Activated CD8-positive, alpha-beta T cell treated with anti-CD3 and anti-CD28 coated beads, Interleukin-2, amount 10 ng/mL, durations not matched to agents 7 days and 5 days (primary cell): ENCODE results near the gene ZSCAN26. TPM values are rescaled to one million over a fixed set of nuclear protein-coding genes. Genes with fewer than 3 reads are reported as not detected.

Source experiments
- ATAC-seq: fragments of 150-1000 bp; cut with Tn5 transposase; one replicate; pipeline ENCODE4 v1.10.0; 2021; ENCODE audit warnings: moderate library complexity
- CTCF ChIA-PET: fragments of 350-600 bp; sonication (Branson Sonifier 250); formaldehyde crosslinking; loops from one replicate; lab custom pipeline; 2021; ENCODE audit warnings: antibody characterized with exemption; lab: Charles Lee
- POLR2A ChIA-PET: fragments of 350-600 bp; sonication (Branson Sonifier 250); formaldehyde crosslinking; loops from one replicate; lab custom pipeline; 2021; ENCODE audit warnings: antibody characterized with exemption; lab: Charles Lee
- DNase-seq: peaks from one replicate; pipeline ENCODE4 v3.0.0-alpha.2; 2020
- H3K27ac Mint-ChIP-seq: one replicate; pipeline ENCODE4 v1.8.0; 2021; ENCODE audit warnings: mild to moderate bottlenecking, mixed read lengths
- H3K27me3 Mint-ChIP-seq: one replicate; pipeline ENCODE4 v1.8.0; 2021; ENCODE audit warnings: low read depth, mixed read lengths
- H3K36me3 Mint-ChIP-seq: one replicate; pipeline ENCODE4 v1.8.0; 2021; ENCODE audit warnings: low read depth, mixed read lengths
- H3K4me1 Mint-ChIP-seq: one replicate; pipeline ENCODE4 v1.8.0; 2021; ENCODE audit warnings: low read depth, mixed read lengths
- H3K4me3 Mint-ChIP-seq: one replicate; pipeline ENCODE4 v1.8.0; 2021; ENCODE audit warnings: mild to moderate bottlenecking, mixed read lengths
- H3K9me3 Mint-ChIP-seq: one replicate; pipeline ENCODE4 v1.8.0; 2022; ENCODE audit warnings: mixed read lengths; ENCODE audit not compliant: insufficient read depth
- total RNA-seq, 2 experiments: library from RNA; stranded (reverse); gene quantifications; one replicate each; pipeline ENCODE4 v1.2.3, GENCODE V29; 2021

ZSCAN26 gene
- total RNA-seq, 2 experiments from 2014 or later: 6.7 to 9.7 TPM

- POLR2A ChIA-PET: interaction anchor here (1.1 kb wide), 1 partner anchor 9 kb away, joined by 3 read pairs; no protein-coding TSS in a partner anchor
- Mint-ChIP-seq H3K27ac (no peak overlapping the region), H3K27me3 (no peaks in the 10 kb centered on the region), H3K9me3 (peaks cover 42% of the 10 kb centered on the region), H3K4me3 (no peak overlapping the region), H3K36me3 (peaks cover 21% of the 10 kb centered on the region), H3K4me1 (no peaks in the 10 kb centered on the region)
- ATAC-seq (no peak), DNase-seq (no peak)
- CTCF ChIA-PET: no interaction called here
Measured at GRCh38 chr6:28326371-28326948, 59.5 kb downstream of the ZSCAN26 start.

Other genes starting within 250 kb of the ZSCAN26 start
- gene ZNF165, start 186.6 kb upstream of the ZSCAN26 start, total RNA-seq: under 1 TPM; 0.84 to 0.97 TPM
- 1 to 10 TPM; 2.9 to 4.5 TPM for gene ZSCAN16, start 142.5 kb upstream of the ZSCAN26 start, total RNA-seq
- 10 to 100 TPM; 17.6 to 18.7 TPM for gene ZKSCAN8, start 125.3 kb upstream of the ZSCAN26 start, total RNA-seq
- 1 to 10 TPM; 4.1 to 4.5 TPM for gene ZSCAN9, start 41.9 kb upstream of the ZSCAN26 start, total RNA-seq
- gene ZKSCAN4, start 14.9 kb upstream of the ZSCAN26 start, total RNA-seq: 1 to 10 TPM; 6.9 to 7.7 TPM
- not detected for gene NKAPL, start 7.8 kb upstream of the ZSCAN26 start, total RNA-seq
- 1 to 10 TPM; 3.6 to 4.0 TPM for gene PGBD1, start 14.4 kb downstream of the ZSCAN26 start, total RNA-seq
- under 1 TPM; 0.68 to 0.78 TPM for gene ZSCAN31, start 69.0 kb downstream of the ZSCAN26 start, total RNA-seq
- gene ZKSCAN3, start 82.8 kb downstream of the ZSCAN26 start, total RNA-seq: 1 to 10 TPM; 4.6 to 5.0 TPM
- gene ZSCAN12, start 132.6 kb downstream of the ZSCAN26 start, total RNA-seq: 10 to 100 TPM; 10.8 to 11.4 TPM
- under 1 TPM; 0.79 to 0.83 TPM for gene ZSCAN23, start 176.3 kb downstream of the ZSCAN26 start, total RNA-seq
- gene GPX6, start 248.7 kb downstream of the ZSCAN26 start, total RNA-seq: not detected